ENCODE data around the gene CLRN2.

- TF ChIP-seq CTCF (IDR thresholded peaks at IDR 0.05; ENCODE audit: insufficient read depth, low read depth, low read length), result no peak
- TF ChIP-seq EZH2 (IDR thresholded peaks at IDR 0.05; ENCODE audit: insufficient read depth, low read length), result no peak
These were observed 8.7 kb downstream of the CLRN2 start for GRCh38 chr4:17523662-17524061.
